H1 (cell line): ENCODE data around the gene ZBTB16. TPM values are rescaled to one million over a fixed set of nuclear protein-coding genes. Genes with fewer than 3 reads are reported as not detected.

Source experiments
- ATF2 ChIP-seq: IDR thresholded peaks from 2 replicates; pipeline ENCODE4 v1.6.1; 2012; ENCODE audit warnings: low read length, inconsistent platforms
- KDM4A ChIP-seq: IDR thresholded peaks from one replicate; pipeline ENCODE4 v1.7.1; 2012; ENCODE audit warnings: low read depth, mild to moderate bottlenecking, moderate library complexity, low read length, inconsistent platforms; ENCODE audit not compliant: severe bottlenecking
- NANOG ChIP-seq: IDR thresholded peaks from 2 replicates; pipeline ENCODE4 v1.6.1; 2011; ENCODE audit warnings: low read length, low read depth, mild to moderate bottlenecking, inconsistent platforms; ENCODE audit not compliant: insufficient read depth, poor library complexity, severe bottlenecking
- RNF2 ChIP-seq: fragments of 200-900, 300-1000 bp; sonication (generic); IDR thresholded peaks from 2 replicates; pipeline ENCODE4 v1.7.1; 2016; ENCODE audit warnings: borderline replicate concordance, low read depth, mild to moderate bottlenecking, antibody characterized with exemption, low read length; ENCODE audit not compliant: poor library complexity, severe bottlenecking; ENCODE audit errors: missing control alignments
- SIRT6 ChIP-seq: IDR thresholded peaks from one replicate; pipeline ENCODE4 v1.7.1; 2012; ENCODE audit warnings: low read length, inconsistent platforms
- polyA plus RNA-seq, 7 experiments: library from polyadenylated mRNA; depleted of rRNA in 3 of 7; stranded (reverse) in 5 of 7; unstranded in 2 of 7; fragments of >200 nt in 5 of 7; fragments of 200-250 nt in 2 of 7; gene quantifications; 1 replicate in 5 of 7; 2 replicates in 1 of 7; 4 replicates in 1 of 7; pipeline versions ENCODE4 v1.2.1 to v1.2.3, GENCODE V29; 2011 to 2013; ENCODE audit warnings: missing spikeins in 2 of 7, mixed read lengths in 2 of 7
- total RNA-seq: library from RNA; stranded (reverse); fragmentation: NEBNext Ultra II Directional; extraction: Animal tissue kit (Norgen Biotek cat#: 25700); gene quantifications from 2 replicates; pipeline ENCODE4 v1.2.1, GENCODE V29; 2021
- TF ChIP-seq, protein P1 (sequence below): IDR thresholded peaks from 2 replicates; pipeline ENCODE4 v1.6.1; 2011; ENCODE audit warnings: low read depth, mild to moderate bottlenecking, low read length; ENCODE audit not compliant: insufficient read depth

ZBTB16 gene
- total and polyA plus RNA-seq, 2 of the 8 experiments (the other 6 are each of a cell fraction or from before 2014, with no cell fraction given): 0.12 to 0.61 TPM

DNA sequence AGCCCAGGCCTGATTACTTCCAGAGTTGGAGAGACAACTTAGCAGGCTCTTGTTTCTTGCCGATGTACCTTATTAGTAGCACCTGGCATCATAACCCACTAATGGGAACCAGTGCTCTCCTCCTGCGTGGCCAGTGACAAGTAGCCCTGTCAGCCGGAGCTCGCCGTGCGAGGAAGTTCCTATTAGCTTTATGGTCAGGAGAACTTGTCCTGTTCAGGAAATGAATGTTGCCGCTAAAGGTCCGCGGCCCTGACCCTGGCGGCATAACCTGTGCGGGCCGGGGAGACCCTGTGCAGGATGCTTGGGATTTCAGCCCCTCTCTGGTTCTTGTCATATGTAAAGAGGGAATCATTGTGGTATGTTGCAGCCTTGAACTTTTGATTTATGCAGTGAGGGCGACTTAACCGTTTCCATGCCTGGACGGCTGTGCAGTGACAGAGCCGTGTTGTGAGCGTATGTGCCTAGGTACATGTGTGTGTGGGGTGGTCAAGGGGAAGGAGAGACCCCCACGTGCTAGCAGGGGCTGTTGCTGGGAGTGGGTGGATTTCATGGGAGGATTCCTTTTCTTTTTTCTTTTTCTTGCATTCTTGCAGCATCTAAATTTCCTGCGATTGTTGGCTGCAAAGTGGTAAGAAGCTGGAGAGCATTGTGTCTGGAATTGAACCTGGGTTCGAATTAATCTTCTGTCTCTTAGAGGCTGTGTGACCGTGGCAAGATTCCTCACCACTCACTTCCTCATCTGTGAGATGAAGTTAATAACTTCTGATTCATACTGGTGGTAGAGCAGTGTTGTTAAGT lies 15.2 kb downstream of the ZBTB16 start (continued):
- TF ChIP-seq ATF2: no peak
- no peak for TF ChIP-seq SIRT6
- TF ChIP-seq NANOG: no peak
- TF ChIP-seq KDM4A: no peak
- no peak for TF ChIP-seq RNF2
- TF ChIP-seq, protein P1, sequence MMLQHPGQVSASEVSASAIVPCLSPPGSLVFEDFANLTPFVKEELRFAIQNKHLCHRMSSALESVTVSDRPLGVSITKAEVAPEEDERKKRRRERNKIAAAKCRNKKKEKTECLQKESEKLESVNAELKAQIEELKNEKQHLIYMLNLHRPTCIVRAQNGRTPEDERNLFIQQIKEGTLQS: no peak
